ENCODE data around the gene MCL1. TPM values are rescaled to one million over a fixed set of nuclear protein-coding genes. Genes with fewer than 3 reads are reported as not detected.

MCL1 gene
- total and polyA plus RNA-seq, 7 donors, result 119 to 352 (median 168) TPM

- Histone ChIP-seq H3K9me3 (no peaks in the 10 kb centered on the region), H3K27ac (peak overlapping the region; percentile 95 to 99 (median 97)), H3K4me3 (peak overlapping the region; percentile 33 to 96 (median 84)), H3K4me1 (peaks cover 4 to 37% (median 23%) of the 10 kb centered on the region in 4 donors), H3K27me3 (no peaks in the 10 kb centered on the region), H3K36me3 (peaks cover 9 to 31% (median 15%) of the 10 kb centered on the region in 4 donors)
- intact Hi-C loops (cut with DNase I), result loop anchor here (1.0 to 5.0 kb wide), 2 partner anchors 19 to 32 kb away; no protein-coding TSS in a partner anchor
- DNase-seq, result peak; percentile 59
- 67 to 73% methylated on average over 15 of the region's 15 CpGs for WGBS, 2 donors
- TF ChIP-seq EP300 (IDR thresholded peaks at IDR 0.05) (no peak), POLR2A (IDR thresholded peaks at IDR 0.05) (no peak), POLR2AphosphoS5 (IDR thresholded peaks at IDR 0.05) (no peak)
- TF ChIP-seq, protein P1, sequence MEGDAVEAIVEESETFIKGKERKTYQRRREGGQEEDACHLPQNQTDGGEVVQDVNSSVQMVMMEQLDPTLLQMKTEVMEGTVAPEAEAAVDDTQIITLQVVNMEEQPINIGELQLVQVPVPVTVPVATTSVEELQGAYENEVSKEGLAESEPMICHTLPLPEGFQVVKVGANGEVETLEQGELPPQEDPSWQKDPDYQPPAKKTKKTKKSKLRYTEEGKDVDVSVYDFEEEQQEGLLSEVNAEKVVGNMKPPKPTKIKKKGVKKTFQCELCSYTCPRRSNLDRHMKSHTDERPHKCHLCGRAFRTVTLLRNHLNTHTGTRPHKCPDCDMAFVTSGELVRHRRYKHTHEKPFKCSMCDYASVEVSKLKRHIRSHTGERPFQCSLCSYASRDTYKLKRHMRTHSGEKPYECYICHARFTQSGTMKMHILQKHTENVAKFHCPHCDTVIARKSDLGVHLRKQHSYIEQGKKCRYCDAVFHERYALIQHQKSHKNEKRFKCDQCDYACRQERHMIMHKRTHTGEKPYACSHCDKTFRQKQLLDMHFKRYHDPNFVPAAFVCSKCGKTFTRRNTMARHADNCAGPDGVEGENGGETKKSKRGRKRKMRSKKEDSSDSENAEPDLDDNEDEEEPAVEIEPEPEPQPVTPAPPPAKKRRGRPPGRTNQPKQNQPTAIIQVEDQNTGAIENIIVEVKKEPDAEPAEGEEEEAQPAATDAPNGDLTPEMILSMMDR (IDR thresholded peaks at IDR 0.05), result no peak
Measured at GRCh38 chr1:150579945-150580642, 684 bp upstream of the MCL1 start.

GRCh38 chr1:150578272-150579109 is 919 bp downstream of the MCL1 start:
- 0% methylated on average over 50 of the region's 50 CpGs for WGBS, 2 donors
- peak; percentile 87 for DNase-seq
- intact Hi-C loops (cut with DNase I), result loop anchor here (1.0 to 5.0 kb wide), 2 partner anchors 17 to 34 kb away; no protein-coding TSS in a partner anchor
- Histone ChIP-seq H3K4me1 (peaks cover 4 to 53% (median 39%) of the 10 kb centered on the region in 4 donors), H3K4me3 (peak overlapping the region; percentile 77 to 98 (median 94)), H3K27me3 (no peaks in the 10 kb centered on the region), H3K36me3 (peaks cover 19 to 47% (median 27%) of the 10 kb centered on the region in 4 donors), H3K27ac (peak overlapping the region; percentile 95 to 99 (median 97)), H3K9me3 (no peaks in the 10 kb centered on the region)
- TF ChIP-seq, protein P1 (IDR thresholded peaks at IDR 0.05), result no peak
- TF ChIP-seq POLR2A (IDR thresholded peaks at IDR 0.05) (peak; percentile 41 to 46), POLR2AphosphoS5 (IDR thresholded peaks at IDR 0.05) (peak; percentile 59 to 87 (median 84)), EP300 (IDR thresholded peaks at IDR 0.05) (no peak)

GRCh38 chr1:150577557-150578271 is 1.7 kb downstream of the MCL1 start:
- intact Hi-C loops (cut with DNase I), result loop anchor here (5.0 kb wide), 1 partner anchor 35 kb away; no protein-coding TSS in a partner anchor
- no peaks in the 10 kb centered on the region for H3K9me3 ChIP-seq
- peak; percentile 56 for DNase-seq
- H3K27me3 ChIP-seq, result no peaks in the 10 kb centered on the region
- peaks cover 4 to 61% (median 47%) of the 10 kb centered on the region in 4 donors for H3K4me1 ChIP-seq
- peaks cover 25 to 55% (median 33%) of the 10 kb centered on the region in 4 donors for H3K36me3 ChIP-seq
- peak overlapping the region; percentile 77 to 98 (median 94) for H3K4me3 ChIP-seq
- WGBS, 2 donors, result 1 to 2% methylated on average over 11 of the region's 11 CpGs
- H3K27ac ChIP-seq, result peak overlapping the region; percentile 95 to 99 (median 97)
- TF ChIP-seq POLR2A (IDR thresholded peaks at IDR 0.05) (no peak), EP300 (IDR thresholded peaks at IDR 0.05) (no peak), POLR2AphosphoS5 (IDR thresholded peaks at IDR 0.05) (peak in 3 of 4 donors; percentile 30 to 48 (median 40))

- peaks cover 31 to 62% (median 37%) of the 10 kb centered on the region in 4 donors for H3K36me3 ChIP-seq
- H3K27me3 ChIP-seq, result no peaks in the 10 kb centered on the region
- WGBS, 2 donors, result 3 to 12% methylated on average over 2 of the region's 2 CpGs
- no peaks in the 10 kb centered on the region for H3K9me3 ChIP-seq
- TF ChIP-seq POLR2AphosphoS5 (IDR thresholded peaks at IDR 0.05), result peak in 1 of 4 donors; percentile 25
- TF ChIP-seq EP300 (IDR thresholded peaks at IDR 0.05), result no peak
- TF ChIP-seq POLR2A (IDR thresholded peaks at IDR 0.05), result no peak
- peak; percentile 30 for DNase-seq
- intact Hi-C loops (cut with DNase I), result loop anchor here (5.0 kb wide), 1 partner anchor 35 kb away; no protein-coding TSS in a partner anchor
- peak overlapping the region; percentile 77 to 98 (median 94) for H3K4me3 ChIP-seq
- peaks cover 4 to 68% (median 54%) of the 10 kb centered on the region in 4 donors for H3K4me1 ChIP-seq
- H3K27ac ChIP-seq, result peak overlapping the region; percentile 95 to 99 (median 97)
Measured at GRCh38 chr1:150576794-150577556, 2.4 kb downstream of the MCL1 start.

All from sigmoid colon (tissue), 7 donors.